CD4-positive, alpha-beta memory T cell (primary cell): ENCODE measurements around the gene MTCL1. TPM values are rescaled to one million over a fixed set of nuclear protein-coding genes. Genes with fewer than 3 reads are reported as not detected.

Experiments
- CTCF ChIA-PET: fragments of 350-600 bp; sonication (Branson Sonifier 250); formaldehyde crosslinking; loops from one replicate; lab custom pipeline; 2021; ENCODE audit warnings: inconsistent platforms; ENCODE audit not compliant: partially characterized antibody; lab: Charles Lee
- POLR2A ChIA-PET: fragments of 350-600 bp; sonication (Branson Sonifier 250); formaldehyde crosslinking; loops from one replicate; lab custom pipeline; 2021; ENCODE audit not compliant: partially characterized antibody; lab: Charles Lee
- DNase-seq, 5 donors: peaks; one replicate each; pipeline versions ENCODE4 v3.0.0 to v3.0.0-alpha.2; 2020 to 2022; ENCODE audit warnings: mixed read lengths in 1 of 5
- H3K27ac ChIP-seq: one replicate; pipeline ENCODE4 v1.7.0; 2013; ENCODE audit warnings: low read depth, low read length
- H3K27me3 ChIP-seq: 2 replicates; pipeline ENCODE4 v1.7.0; 2013; ENCODE audit warnings: mild to moderate bottlenecking, low read length, moderate library complexity; ENCODE audit not compliant: insufficient read depth
- H3K36me3 ChIP-seq: 2 replicates; pipeline ENCODE4 v1.7.0; 2013; ENCODE audit warnings: mild to moderate bottlenecking, low read length, moderate library complexity; ENCODE audit not compliant: insufficient read depth
- H3K4me1 ChIP-seq: 2 replicates; pipeline ENCODE4 v1.7.0; 2013; ENCODE audit warnings: mild to moderate bottlenecking, low read length, moderate library complexity; ENCODE audit not compliant: insufficient read depth
- H3K4me3 ChIP-seq, 2 donors: one replicate each; pipeline ENCODE4 v1.7.0; 2013; ENCODE audit warnings: low read length in 2 of 2, mild to moderate bottlenecking in 1 of 2
- H3K9me3 ChIP-seq, 2 donors: one replicate each; pipeline ENCODE4 v1.7.0; 2013; ENCODE audit warnings: low read length in 2 of 2, control low read depth in 1 of 2; ENCODE audit not compliant: control insufficient read depth in 1 of 2
- H3K27ac Mint-ChIP-seq, 7 donors: one replicate each; pipeline ENCODE4 v1.8.0; 2020 to 2021; ENCODE audit warnings: mixed read lengths in 7 of 7, mild to moderate bottlenecking in 6 of 7, inconsistent platforms in 3 of 7, moderate library complexity in 3 of 7
- H3K27me3 Mint-ChIP-seq, 2 donors: one replicate each; pipeline ENCODE4 v1.8.0; 2020 to 2021; ENCODE audit warnings: mixed read lengths in 2 of 2
- H3K36me3 Mint-ChIP-seq, 2 donors: one replicate each; pipeline ENCODE4 v1.8.0; 2020 to 2021; ENCODE audit warnings: mixed read lengths in 2 of 2, inconsistent platforms in 1 of 2, mild to moderate bottlenecking in 1 of 2
- H3K4me1 Mint-ChIP-seq, 4 donors: one replicate each; pipeline ENCODE4 v1.8.0; 2020 to 2021; ENCODE audit warnings: mixed read lengths in 4 of 4, mild to moderate bottlenecking in 1 of 4
- H3K4me3 Mint-ChIP-seq, 8 donors: one replicate each; pipeline ENCODE4 v1.8.0; 2020 to 2021; ENCODE audit warnings: mixed read lengths in 8 of 8, mild to moderate bottlenecking in 7 of 8, moderate library complexity in 6 of 8, inconsistent platforms in 3 of 8
- H3K9me3 Mint-ChIP-seq, 8 donors: one replicate each; pipeline ENCODE4 v1.8.0; 2020 to 2021; ENCODE audit warnings: mixed read lengths in 8 of 8, mild to moderate bottlenecking in 5 of 8, inconsistent platforms in 3 of 8, moderate library complexity in 1 of 8
- intact Hi-C: fragments of 100-400 bp; cut with micrococcal nuclease; formaldehyde crosslinking; loops from one replicate; pipeline ENCODE4 v1.15.1; 2023
- polyA plus RNA-seq, 2 donors: library from polyadenylated mRNA; unstranded; fragments of 300-500 nt; fragmentation: Illumina TruSeq; gene quantifications; one replicate each; pipeline ENCODE4 v1.2.3, GENCODE V29; 2021
- total RNA-seq, 2 experiments: library from RNA; stranded (reverse); gene quantifications; one replicate each; pipeline ENCODE4 v1.2.3, GENCODE V29; 2021

The MTCL1 gene
- total and polyA plus RNA-seq, 4 experiments from 2014 or later = 0.29 to 0.36 TPM; not detected in 2

- peaks cover 6 to 34% (median 19%) of the 10 kb centered on the region in 4 donors for H3K4me1 Mint-ChIP-seq
- peak overlapping the region in 1 of 7 donors; percentile 15 for H3K27ac Mint-ChIP-seq
- H3K9me3 ChIP-seq = no peaks in the 10 kb centered on the region
- H3K27me3 ChIP-seq = no peaks in the 10 kb centered on the region
- H3K27me3 Mint-ChIP-seq = peaks cover 2 to 4% of the 10 kb centered on the region in 2 donors
- no peaks in the 10 kb centered on the region for H3K36me3 ChIP-seq
- ChIA-PET CTCF (no interaction called here), POLR2A (no interaction called here)
- peaks cover 0 to under 1% (median 0%) of the 10 kb centered on the region in 8 donors for H3K9me3 Mint-ChIP-seq
- intact Hi-C loops = no loop called here
- DNase-seq = no peak
- no peak overlapping the region for H3K4me3 Mint-ChIP-seq
- no peak overlapping the region for H3K27ac ChIP-seq
- H3K4me3 ChIP-seq = no peak overlapping the region
- H3K4me1 ChIP-seq = peaks cover 12% of the 10 kb centered on the region
- H3K36me3 Mint-ChIP-seq = no peaks in the 10 kb centered on the region
These were observed 104.8 kb downstream of the MTCL1 start for GRCh38 chr18:8810157-8810556.

GRCh38 chr18:8811115-8811514 is 105.8 kb downstream of the MTCL1 start:
- ChIA-PET CTCF (no interaction called here), POLR2A (no interaction called here)
- H3K4me1 Mint-ChIP-seq = peaks cover 6 to 34% (median 19%) of the 10 kb centered on the region in 4 donors
- no peak overlapping the region for H3K27ac ChIP-seq
- no peak for DNase-seq
- peak overlapping the region in 1 of 7 donors; percentile 47 for H3K27ac Mint-ChIP-seq
- peaks cover 2 to 3% of the 10 kb centered on the region in 2 donors for H3K27me3 Mint-ChIP-seq
- H3K9me3 ChIP-seq = no peaks in the 10 kb centered on the region
- peaks cover 12% of the 10 kb centered on the region for H3K4me1 ChIP-seq
- H3K4me3 Mint-ChIP-seq = no peak overlapping the region
- no peaks in the 10 kb centered on the region for H3K27me3 ChIP-seq
- intact Hi-C loops = no loop called here
- H3K36me3 Mint-ChIP-seq = no peaks in the 10 kb centered on the region
- H3K36me3 ChIP-seq = no peaks in the 10 kb centered on the region
- no peak overlapping the region for H3K4me3 ChIP-seq
- peaks cover 0 to 3% (median 0%) of the 10 kb centered on the region in 8 donors for H3K9me3 Mint-ChIP-seq

DNA sequence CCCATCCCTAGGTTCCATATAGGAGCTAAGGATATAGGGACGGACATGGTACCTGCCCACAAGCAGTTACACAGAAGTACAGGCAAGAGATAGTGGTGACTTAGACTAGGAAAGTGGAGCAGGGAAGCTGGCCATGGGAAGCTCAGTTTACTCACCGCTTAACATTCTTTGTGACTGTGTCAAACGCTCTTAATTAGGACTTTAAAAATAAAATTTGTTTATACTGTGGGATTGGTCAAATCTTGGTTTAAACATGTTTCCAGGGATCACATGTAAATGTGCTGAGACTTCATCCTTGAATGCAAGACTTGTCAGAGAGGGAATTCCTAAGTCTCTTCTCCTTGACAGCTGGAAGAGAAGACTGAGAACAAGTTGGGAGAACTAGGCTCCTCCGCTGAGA is 107.3 kb downstream of the MTCL1 start:
- Mint-ChIP-seq H3K4me1 (peaks cover under 1 to 27% (median 13%) of the 10 kb centered on the region in 4 donors), H3K27me3 (peaks cover 0 to 3% of the 10 kb centered on the region in 2 donors), H3K36me3 (no peaks in the 10 kb centered on the region), H3K4me3 (no peak overlapping the region), H3K27ac (no peak overlapping the region), H3K9me3 (peaks cover 0 to 3% (median 0%) of the 10 kb centered on the region in 8 donors)
- Histone ChIP-seq H3K36me3 (no peaks in the 10 kb centered on the region), H3K4me1 (peaks cover 2% of the 10 kb centered on the region), H3K4me3 (no peak overlapping the region), H3K27me3 (no peaks in the 10 kb centered on the region), H3K27ac (no peak overlapping the region), H3K9me3 (no peaks in the 10 kb centered on the region)
- ChIA-PET CTCF (no interaction called here), POLR2A (no interaction called here)
- intact Hi-C loops = no loop called here
- DNase-seq = no peak

DNA sequence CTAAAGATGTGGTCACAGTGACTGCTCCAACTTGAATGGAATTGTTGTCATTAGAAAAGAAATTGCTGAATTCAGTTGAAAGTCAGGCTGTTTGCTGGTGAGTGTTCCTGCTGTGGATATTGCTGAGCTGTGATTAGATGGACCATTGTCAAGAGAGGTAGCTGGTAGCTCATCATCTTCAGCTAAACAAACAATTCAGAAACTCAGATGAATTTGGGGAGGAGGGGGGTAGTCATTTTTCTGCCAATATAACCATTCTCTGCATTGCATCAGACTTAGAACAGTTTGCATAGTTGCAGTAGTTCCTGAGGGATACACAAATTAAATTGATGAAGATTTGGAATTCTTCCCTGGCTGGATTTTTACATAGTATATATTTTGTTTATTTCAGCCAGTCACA is 108.3 kb downstream of the MTCL1 start:
- no peaks in the 10 kb centered on the region for H3K36me3 Mint-ChIP-seq
- no peaks in the 10 kb centered on the region for H3K36me3 ChIP-seq
- H3K27ac Mint-ChIP-seq = no peak overlapping the region
- no peak overlapping the region for H3K4me3 ChIP-seq
- POLR2A ChIA-PET = no interaction called here
- no peaks in the 10 kb centered on the region for H3K9me3 ChIP-seq
- H3K27ac ChIP-seq = no peak overlapping the region
- H3K9me3 Mint-ChIP-seq = peaks cover 0 to 3% (median 0%) of the 10 kb centered on the region in 8 donors
- H3K4me3 Mint-ChIP-seq = no peak overlapping the region
- intact Hi-C loops = no loop called here
- H3K27me3 Mint-ChIP-seq = peaks cover 0 to 3% of the 10 kb centered on the region in 2 donors
- H3K4me1 Mint-ChIP-seq = peaks cover 0 to 18% (median 10%) of the 10 kb centered on the region in 4 donors
- H3K27me3 ChIP-seq = no peaks in the 10 kb centered on the region
- CTCF ChIA-PET = interaction anchor here (1.3 kb wide), 1 partner anchor 117 kb away, joined by 3 read pairs; no protein-coding TSS in a partner anchor
- H3K4me1 ChIP-seq = no peaks in the 10 kb centered on the region
- DNase-seq = no peak

- H3K27ac ChIP-seq = no peak overlapping the region
- H3K36me3 Mint-ChIP-seq = no peaks in the 10 kb centered on the region
- ChIA-PET POLR2A (no interaction called here), CTCF (interaction anchor here (1.3 kb wide), 1 partner anchor 118 kb away, joined by 3 read pairs; no protein-coding TSS in a partner anchor)
- no peaks in the 10 kb centered on the region for H3K9me3 ChIP-seq
- H3K4me3 ChIP-seq = no peak overlapping the region
- H3K4me3 Mint-ChIP-seq = no peak overlapping the region
- H3K4me1 Mint-ChIP-seq = peaks cover 0 to 18% (median 10%) of the 10 kb centered on the region in 4 donors
- DNase-seq = no peak
- H3K4me1 ChIP-seq = no peaks in the 10 kb centered on the region
- intact Hi-C loops = no loop called here
- H3K36me3 ChIP-seq = no peaks in the 10 kb centered on the region
- peaks cover 0 to 3% of the 10 kb centered on the region in 2 donors for H3K27me3 Mint-ChIP-seq
- H3K9me3 Mint-ChIP-seq = peaks cover 0 to 3% (median 0%) of the 10 kb centered on the region in 8 donors
- no peaks in the 10 kb centered on the region for H3K27me3 ChIP-seq
- H3K27ac Mint-ChIP-seq = no peak overlapping the region
These were observed 108.8 kb downstream of the MTCL1 start for GRCh38 chr18:8814206-8814605.

DNA sequence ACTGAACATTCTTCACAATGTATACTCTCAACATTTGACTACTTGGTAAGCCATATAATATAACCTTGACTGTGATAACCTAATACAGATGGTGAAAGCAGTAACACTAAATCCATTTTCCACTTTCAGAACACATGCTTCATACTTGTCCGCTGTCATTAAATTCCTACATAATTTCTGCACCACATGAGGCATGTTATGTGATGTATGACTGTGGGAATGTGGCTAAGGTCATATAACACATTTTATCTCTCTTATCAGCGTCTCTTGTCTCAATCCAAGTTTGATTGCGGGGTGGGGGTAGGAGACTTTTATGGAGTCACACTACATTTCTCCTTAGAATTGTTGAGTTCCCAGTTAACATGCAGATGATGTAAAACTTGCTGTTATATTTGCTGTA is 110.9 kb downstream of the MTCL1 start:
- Histone ChIP-seq H3K9me3 (no peaks in the 10 kb centered on the region), H3K27me3 (no peaks in the 10 kb centered on the region), H3K4me3 (no peak overlapping the region), H3K36me3 (no peaks in the 10 kb centered on the region), H3K4me1 (no peaks in the 10 kb centered on the region), H3K27ac (no peak overlapping the region)
- no peaks in the 10 kb centered on the region for H3K36me3 Mint-ChIP-seq
- no peak overlapping the region for H3K27ac Mint-ChIP-seq
- H3K4me1 Mint-ChIP-seq = peaks cover 0 to 4% (median under 1%) of the 10 kb centered on the region in 4 donors
- no peak overlapping the region for H3K4me3 Mint-ChIP-seq
- ChIA-PET POLR2A (no interaction called here), CTCF (no interaction called here)
- no peak for DNase-seq
- intact Hi-C loops = no loop called here
- H3K9me3 Mint-ChIP-seq = peaks cover 0 to 3% (median 0%) of the 10 kb centered on the region in 8 donors
- H3K27me3 Mint-ChIP-seq = peaks cover 0 to 3% of the 10 kb centered on the region in 2 donors

- H3K36me3 Mint-ChIP-seq = no peaks in the 10 kb centered on the region
These were observed 111.5 kb downstream of the MTCL1 start for GRCh38 chr18:8816816-8817215.

More at GRCh38 chr18:8816816-8817215, 111.5 kb downstream of the MTCL1 start:
- Mint-ChIP-seq H3K9me3 (peaks cover 0 to 3% (median 0%) of the 10 kb centered on the region in 8 donors), H3K27me3 (peaks cover 0 to 3% of the 10 kb centered on the region in 2 donors), H3K27ac (no peak overlapping the region), H3K4me3 (no peak overlapping the region), H3K4me1 (peaks cover 0 to 4% (median 0%) of the 10 kb centered on the region in 4 donors)
- Histone ChIP-seq H3K9me3 (no peaks in the 10 kb centered on the region), H3K27ac (no peak overlapping the region), H3K4me1 (no peaks in the 10 kb centered on the region), H3K36me3 (no peaks in the 10 kb centered on the region), H3K27me3 (no peaks in the 10 kb centered on the region), H3K4me3 (no peak overlapping the region)
- ChIA-PET CTCF (interaction anchor here (0.8 kb wide), 1 partner anchor 9 kb away, joined by 3 read pairs; no protein-coding TSS in a partner anchor), POLR2A (no interaction called here)
- intact Hi-C loops = no loop called here
- DNase-seq = no peak
